Measurements from ENCODE around the gene GALR3. TPM values are rescaled to one million over a fixed set of nuclear protein-coding genes. Genes with fewer than 3 reads are reported as not detected.

Gene GALR3
- total RNA-seq, 4 donors from 2014 or later = not detected

DNA sequence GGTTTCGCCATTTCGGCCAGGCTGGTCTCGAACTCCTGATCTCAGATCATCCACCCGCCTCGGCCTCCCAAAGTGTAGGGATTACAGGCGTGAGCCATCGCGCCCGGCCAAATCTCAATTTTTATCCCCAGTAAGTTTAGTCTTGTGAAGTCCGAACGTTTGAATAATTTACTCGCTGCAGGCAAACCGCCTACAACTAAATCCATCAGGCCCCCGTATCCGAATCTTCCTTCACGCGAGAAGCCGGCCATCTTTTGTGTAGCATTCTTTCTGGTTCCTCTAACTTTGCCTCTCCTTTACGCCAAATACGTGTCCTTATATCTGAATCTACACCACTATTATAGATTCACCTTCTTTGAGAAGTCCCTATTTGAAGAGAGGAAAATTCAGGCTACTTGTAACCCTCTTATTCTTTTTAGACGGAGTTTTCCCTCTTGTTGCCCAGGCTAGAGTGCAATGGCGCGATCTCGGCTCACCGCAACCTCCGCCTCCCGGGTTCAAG lies 25.5 kb downstream of the GALR3 start:
- H3K9me3 ChIP-seq = no peaks in the 10 kb centered on the region
- no peaks in the 10 kb centered on the region for H3K27me3 ChIP-seq
- peak overlapping the region; percentile 64 to 90 (median 70) for H3K4me3 ChIP-seq
- peaks cover 0 to 22% (median 7%) of the 10 kb centered on the region in 4 donors for H3K36me3 ChIP-seq
- in situ Hi-C loops (cut with MboI; ENCODE audit: low pct_ligation_motif_present in 1 of 4, low pct_unique_long_range_greater_than_20kb in 1 of 4, low sequenced_read_pairs in 3 of 4) (no loop called here), intact Hi-C loops (cut with DNase I; ENCODE audit: low total_unique reads) (loop anchor here (5.0 kb wide), 1 partner anchor 104 kb away; the partner anchor contains the start of genes C22orf23 and POLR2F)
- no peak for DNase-seq
- peaks cover 7 to 23% (median 9%) of the 10 kb centered on the region in 4 donors for H3K4me1 ChIP-seq
- H3K27ac ChIP-seq = peak overlapping the region; percentile 86 to 93 (median 92)
- 21 to 55% methylated on average over 13 to 27 of the region's 27 CpGs for WGBS, 2 donors (ENCODE audit: low coverage in 1 of 2)
- TF ChIP-seq POLR2AphosphoS5 (IDR thresholded peaks at IDR 0.05) (no peak), POLR2A (IDR thresholded peaks at IDR 0.05) (no peak), EP300 (IDR thresholded peaks at IDR 0.05; ENCODE audit: low read depth) (no peak)
- TF ChIP-seq, protein P1, sequence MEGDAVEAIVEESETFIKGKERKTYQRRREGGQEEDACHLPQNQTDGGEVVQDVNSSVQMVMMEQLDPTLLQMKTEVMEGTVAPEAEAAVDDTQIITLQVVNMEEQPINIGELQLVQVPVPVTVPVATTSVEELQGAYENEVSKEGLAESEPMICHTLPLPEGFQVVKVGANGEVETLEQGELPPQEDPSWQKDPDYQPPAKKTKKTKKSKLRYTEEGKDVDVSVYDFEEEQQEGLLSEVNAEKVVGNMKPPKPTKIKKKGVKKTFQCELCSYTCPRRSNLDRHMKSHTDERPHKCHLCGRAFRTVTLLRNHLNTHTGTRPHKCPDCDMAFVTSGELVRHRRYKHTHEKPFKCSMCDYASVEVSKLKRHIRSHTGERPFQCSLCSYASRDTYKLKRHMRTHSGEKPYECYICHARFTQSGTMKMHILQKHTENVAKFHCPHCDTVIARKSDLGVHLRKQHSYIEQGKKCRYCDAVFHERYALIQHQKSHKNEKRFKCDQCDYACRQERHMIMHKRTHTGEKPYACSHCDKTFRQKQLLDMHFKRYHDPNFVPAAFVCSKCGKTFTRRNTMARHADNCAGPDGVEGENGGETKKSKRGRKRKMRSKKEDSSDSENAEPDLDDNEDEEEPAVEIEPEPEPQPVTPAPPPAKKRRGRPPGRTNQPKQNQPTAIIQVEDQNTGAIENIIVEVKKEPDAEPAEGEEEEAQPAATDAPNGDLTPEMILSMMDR (IDR thresholded peaks at IDR 0.05) = no peak

DNA sequence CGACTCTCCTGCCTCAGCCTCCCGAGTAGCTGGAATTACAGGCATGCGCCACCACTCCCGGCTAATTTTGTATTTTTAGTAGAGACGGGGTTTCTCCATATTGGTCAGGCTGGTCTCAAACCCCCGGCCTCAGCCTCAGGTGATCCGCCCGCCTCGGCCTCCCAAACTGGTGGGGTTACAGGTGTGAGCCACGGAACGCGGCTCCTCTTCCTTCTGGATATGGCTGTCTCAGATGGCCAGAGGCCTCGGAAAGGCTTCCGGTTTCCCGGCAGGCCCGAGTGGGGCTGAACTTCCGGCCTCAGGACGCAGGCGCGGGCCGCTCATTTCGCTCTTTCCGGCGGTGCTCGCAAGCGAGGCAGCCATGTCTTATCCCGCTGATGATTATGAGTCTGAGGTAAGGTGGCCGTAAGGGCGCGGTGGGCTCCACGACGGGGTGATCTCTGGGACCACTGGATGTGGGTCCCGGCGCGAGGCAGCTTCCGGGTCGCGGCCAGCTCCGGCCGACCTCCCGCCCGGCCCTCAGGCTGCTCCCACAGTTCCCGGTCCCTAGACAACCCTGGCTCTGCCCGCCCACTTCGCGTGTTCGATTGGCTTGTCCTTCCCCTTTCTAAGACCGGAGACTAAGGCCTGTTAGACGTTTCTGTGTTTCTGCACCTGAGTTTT lies 26.0 kb downstream of the GALR3 start, which contains the start of gene EIF3L:
Gene EIF3L, plus strand, starts transcription at position 331 of the 663 bp plus-strand sequence. Its CDS starts 31 bp downstream, at position 362.
- Histone ChIP-seq H3K4me1 (peaks cover 7 to 23% (median 9%) of the 10 kb centered on the region in 4 donors), H3K4me3 (peak within 1 kb of the TSS; percentile 64 to 90 (median 70)), H3K9me3 (no peaks in the 10 kb centered on the region), H3K27ac (peak within 1 kb of the TSS; percentile 86 to 93 (median 92)), H3K36me3 (peaks cover 0 to 22% (median 10%) of the 10 kb centered on the region in 4 donors), H3K27me3 (no peaks in the 10 kb centered on the region)
- TF ChIP-seq POLR2A (IDR thresholded peaks at IDR 0.05) = peak; percentile 93
- no peak for TF ChIP-seq EP300 (IDR thresholded peaks at IDR 0.05; ENCODE audit: low read depth)
- TF ChIP-seq, protein P1 (IDR thresholded peaks at IDR 0.05) = peak in 1 of 5 experiments; percentile 10
- peak; percentile 91 to 94 (median 93) for TF ChIP-seq POLR2AphosphoS5 (IDR thresholded peaks at IDR 0.05)
- peak; percentile 93 for DNase-seq
- intact Hi-C loops (cut with DNase I; ENCODE audit: low total_unique reads) = loop anchor here (5.0 kb wide), 1 partner anchor 103 kb away; the partner anchor contains the start of genes C22orf23 and POLR2F
- in situ Hi-C loops (cut with MboI; ENCODE audit: low pct_ligation_motif_present in 1 of 4, low pct_unique_long_range_greater_than_20kb in 1 of 4, low sequenced_read_pairs in 3 of 4) = no loop called here
- WGBS, 2 donors (ENCODE audit: low coverage in 1 of 2) = 0% methylated on average over 4 to 49 of the region's 49 CpGs

DNA sequence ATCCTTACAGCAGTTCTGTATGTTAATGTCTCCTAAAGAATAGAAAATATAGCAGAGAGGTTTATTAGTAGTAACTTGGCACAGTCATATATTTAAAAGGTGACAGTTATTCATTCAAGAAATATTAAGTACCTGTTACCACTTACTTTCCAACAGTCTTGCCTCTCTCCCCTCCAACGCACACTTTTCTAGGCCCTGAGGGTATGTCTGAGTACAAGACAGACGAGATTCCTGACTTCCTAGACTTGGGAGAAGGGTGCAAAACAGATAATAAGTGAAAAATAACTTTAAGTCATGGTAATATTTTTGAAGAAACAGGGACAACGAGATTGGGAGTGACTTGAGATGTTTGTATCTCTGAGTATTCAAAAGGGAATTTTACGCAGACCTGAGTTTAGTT lies 27.6 kb downstream of the GALR3 start:
- Histone ChIP-seq H3K4me3 (no peak overlapping the region), H3K9me3 (no peaks in the 10 kb centered on the region), H3K36me3 (peaks cover 0 to 33% (median 12%) of the 10 kb centered on the region in 4 donors), H3K4me1 (peaks cover 7 to 31% (median 9%) of the 10 kb centered on the region in 4 donors), H3K27ac (no peak overlapping the region), H3K27me3 (no peaks in the 10 kb centered on the region)
- intact Hi-C loops (cut with DNase I; ENCODE audit: low total_unique reads) = no loop called here
- in situ Hi-C loops (cut with MboI; ENCODE audit: low pct_ligation_motif_present in 1 of 4, low pct_unique_long_range_greater_than_20kb in 1 of 4, low sequenced_read_pairs in 3 of 4) = no loop called here
- TF ChIP-seq EP300 (IDR thresholded peaks at IDR 0.05; ENCODE audit: low read depth) (no peak), POLR2A (IDR thresholded peaks at IDR 0.05) (no peak), POLR2AphosphoS5 (IDR thresholded peaks at IDR 0.05) (no peak)
- TF ChIP-seq, protein P1 (IDR thresholded peaks at IDR 0.05) = no peak
- no peak for DNase-seq
- WGBS, 2 donors (ENCODE audit: low coverage in 1 of 2) = 85 to 87% methylated on average over 4 of the region's 4 CpGs

DNA sequence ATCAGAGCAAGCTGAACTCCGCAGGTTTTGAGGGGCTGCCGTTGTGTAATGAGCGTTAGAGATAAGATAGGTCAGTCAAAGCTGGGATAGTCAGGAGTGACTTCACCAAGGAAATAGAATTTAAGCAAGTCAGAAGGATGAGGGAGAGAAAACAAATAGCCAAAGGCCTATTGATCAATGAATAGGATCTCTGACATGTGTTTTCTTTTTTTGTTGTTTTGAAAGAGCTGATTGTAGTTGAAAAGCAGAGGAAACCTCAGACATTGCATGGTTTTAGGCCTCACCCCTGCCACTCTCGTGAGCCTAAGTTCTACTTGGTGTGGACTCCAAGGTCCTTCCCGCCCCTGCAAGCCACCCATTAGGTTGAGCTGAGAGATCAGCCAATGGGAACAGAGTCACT lies 29.2 kb downstream of the GALR3 start:
- Histone ChIP-seq H3K9me3 (no peaks in the 10 kb centered on the region), H3K4me3 (no peak overlapping the region), H3K4me1 (peaks cover 7 to 31% (median 9%) of the 10 kb centered on the region in 4 donors), H3K27ac (no peak overlapping the region), H3K36me3 (peaks cover 0 to 46% (median 16%) of the 10 kb centered on the region in 4 donors), H3K27me3 (no peaks in the 10 kb centered on the region)
- WGBS, 2 donors (ENCODE audit: low coverage in 1 of 2) = 91 to 96% methylated on average over 3 to 5 of the region's 5 CpGs
- in situ Hi-C loops (cut with MboI; ENCODE audit: low pct_ligation_motif_present in 1 of 4, low pct_unique_long_range_greater_than_20kb in 1 of 4, low sequenced_read_pairs in 3 of 4) (no loop called here), intact Hi-C loops (cut with DNase I; ENCODE audit: low total_unique reads) (no loop called here)
- TF ChIP-seq POLR2A (IDR thresholded peaks at IDR 0.05) (no peak), EP300 (IDR thresholded peaks at IDR 0.05; ENCODE audit: low read depth) (no peak), POLR2AphosphoS5 (IDR thresholded peaks at IDR 0.05) (no peak)
- TF ChIP-seq, protein P1 (IDR thresholded peaks at IDR 0.05) = no peak
- no peak for DNase-seq

All from transverse colon (tissue), 4 donors.